ENCODE measurements around the gene PRIMPOL. TPM values are rescaled to one million over a fixed set of nuclear protein-coding genes. Genes with fewer than 3 reads are reported as not detected.

Gene PRIMPOL
- total and polyA plus RNA-seq, 9 of the 15 experiments (the other 6 are each of a cell fraction or from before 2014, with no cell fraction given): 11.0 to 32.0 (median 16.1) TPM

DNA sequence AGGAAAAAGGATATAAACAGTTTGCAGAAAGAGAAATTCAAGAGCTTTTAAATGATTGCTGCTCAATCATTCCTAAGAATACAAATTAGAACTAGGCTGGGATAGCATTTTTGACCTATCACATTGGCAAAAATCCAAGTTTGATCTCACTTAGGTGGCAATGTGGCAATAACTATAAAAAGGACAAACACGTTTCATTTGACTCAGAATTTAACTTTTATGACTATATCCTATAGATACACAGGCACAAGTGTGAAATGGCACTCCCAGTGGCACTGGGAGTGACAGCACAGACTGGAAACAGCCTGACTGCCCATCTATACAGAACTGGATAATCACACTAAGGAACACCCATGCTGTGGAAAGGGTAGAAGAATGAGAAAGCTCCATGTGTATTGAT lies 73.3 kb downstream of the PRIMPOL start:
- Histone ChIP-seq H3K36me3 (ENCODE audit: control insufficient read depth, insufficient read depth, low read length) (peaks cover 93% of the 10 kb centered on the region), H3K4me1 (replicated peaks in 1 of 2; ENCODE audit: control insufficient read depth in 2 of 2, insufficient read depth in 2 of 2, low read length in 2 of 2) (no peaks in the 10 kb centered on the region), H4K20me1 (replicated peaks; ENCODE audit: control insufficient read depth, insufficient read depth, low read length) (no peaks in the 10 kb centered on the region; the same call in 1 of the 2 replicates), H3K9ac (ENCODE audit: insufficient read depth in 1 of 2, low read depth in 2 of 2, low read length in 2 of 2) (no peak overlapping the region), H3K27me3 (ENCODE audit: control insufficient read depth in 2 of 2, insufficient read depth in 2 of 2, low read length in 2 of 2) (no peaks in the 10 kb centered on the region), H3K79me2 (ENCODE audit: control insufficient read depth, insufficient read depth, low read length) (peaks cover 33% of the 10 kb centered on the region; the same call in 2 of the 3 replicates), H3K4me3 (no peak overlapping the region), H3K9me3 (replicated peaks; ENCODE audit: control insufficient read depth, insufficient read depth, low read depth, low read length) (no peaks in the 10 kb centered on the region), H3K9me1 (ENCODE audit: control insufficient read depth, insufficient read depth, low read length) (no peaks in the 10 kb centered on the region), H3K27ac (ENCODE audit: extremely low read depth, low read depth, low read length) (no peak overlapping the region), H3K4me2 (ENCODE audit: insufficient read depth, low read length) (no peak overlapping the region), H2AFZ (ENCODE audit: low read depth, low read length) (no peak overlapping the region)
- in situ Hi-C loops (cut with MboI) (no loop called here), intact Hi-C loops (cut with micrococcal nuclease) (no loop called here)
- 55% methylated on average over 1 of the region's 1 CpG for whole genome bisulfite sequencing (ENCODE audit: insufficient coverage, low coverage, missing lambda C conversion rate)
- BruUV-seq (replicated peaks): no TSS peak
- ChIA-PET POLR2A (interaction anchor here (1.2 to 2.7 kb wide), 2 partner anchors 7 to 9 kb away, joined by 4 to 13 read pairs; no protein-coding TSS in a partner anchor), CTCF (ENCODE audit: low intra/inter-chr PET ratio) (no interaction called here)
- DNase-seq (ENCODE audit: extremely low read depth in 1 of 4, low spot score in 3 of 4): peak in 1 of 4 experiments; percentile 8
- TF ChIP-seq NFIC (IDR thresholded peaks at IDR 0.05) (peak; percentile 57), NBN (IDR thresholded peaks at IDR 0.05; ENCODE audit: low read depth) (no peak), NR3C1 (CRISPR knock-in tag; IDR thresholded peaks at IDR 0.05) (no peak)
- TF ChIP-seq, protein P1, sequence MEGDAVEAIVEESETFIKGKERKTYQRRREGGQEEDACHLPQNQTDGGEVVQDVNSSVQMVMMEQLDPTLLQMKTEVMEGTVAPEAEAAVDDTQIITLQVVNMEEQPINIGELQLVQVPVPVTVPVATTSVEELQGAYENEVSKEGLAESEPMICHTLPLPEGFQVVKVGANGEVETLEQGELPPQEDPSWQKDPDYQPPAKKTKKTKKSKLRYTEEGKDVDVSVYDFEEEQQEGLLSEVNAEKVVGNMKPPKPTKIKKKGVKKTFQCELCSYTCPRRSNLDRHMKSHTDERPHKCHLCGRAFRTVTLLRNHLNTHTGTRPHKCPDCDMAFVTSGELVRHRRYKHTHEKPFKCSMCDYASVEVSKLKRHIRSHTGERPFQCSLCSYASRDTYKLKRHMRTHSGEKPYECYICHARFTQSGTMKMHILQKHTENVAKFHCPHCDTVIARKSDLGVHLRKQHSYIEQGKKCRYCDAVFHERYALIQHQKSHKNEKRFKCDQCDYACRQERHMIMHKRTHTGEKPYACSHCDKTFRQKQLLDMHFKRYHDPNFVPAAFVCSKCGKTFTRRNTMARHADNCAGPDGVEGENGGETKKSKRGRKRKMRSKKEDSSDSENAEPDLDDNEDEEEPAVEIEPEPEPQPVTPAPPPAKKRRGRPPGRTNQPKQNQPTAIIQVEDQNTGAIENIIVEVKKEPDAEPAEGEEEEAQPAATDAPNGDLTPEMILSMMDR (IDR thresholded peaks at IDR 0.05 in 2 of 3, conservative IDR thresholded peaks at IDR 0.05 in 1 of 3; ENCODE audit: insufficient read depth in 2 of 3, low read depth in 1 of 3, low read length in 3 of 3): 0 out of 6 replicates have a peak, but pooled peaks of 2 of the 3 experiments have one; percentile 11 to 20
- FAIRE-seq: no peak
- ATAC-seq: peak; percentile 73

DNA sequence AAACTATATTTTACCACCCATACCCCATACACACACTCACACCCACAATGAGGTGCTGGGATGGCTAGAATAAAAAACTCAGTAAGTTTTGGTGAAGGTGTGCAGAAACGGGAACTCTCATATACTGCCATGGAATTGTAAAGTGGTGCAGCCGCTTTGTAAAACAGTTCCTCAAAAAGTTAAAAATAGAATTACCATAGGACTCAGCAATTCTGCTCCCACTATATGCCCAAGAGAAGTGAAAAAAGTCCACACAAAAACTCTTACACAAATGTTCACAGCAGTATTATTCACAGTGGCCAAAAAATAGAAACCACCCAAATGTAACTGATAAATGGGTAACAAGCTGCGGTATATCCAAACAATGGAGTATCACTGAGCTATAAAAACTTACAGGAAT lies 77.9 kb downstream of the PRIMPOL start:
- H3K4me3 ChIP-seq: no peak overlapping the region
- ChIA-PET CTCF (ENCODE audit: low intra/inter-chr PET ratio) (no interaction called here), POLR2A (no interaction called here)
- intact Hi-C loops (cut with micrococcal nuclease): no loop called here
- no peaks in the 10 kb centered on the region for H4K20me1 ChIP-seq (replicated peaks; ENCODE audit: control insufficient read depth, insufficient read depth, low read length)
- H3K27me3 ChIP-seq (ENCODE audit: control insufficient read depth in 2 of 2, insufficient read depth in 2 of 2, low read length in 2 of 2): no peaks in the 10 kb centered on the region
- H3K36me3 ChIP-seq (ENCODE audit: control insufficient read depth, insufficient read depth, low read length): peaks cover 90% of the 10 kb centered on the region
- FAIRE-seq: no peak
- in situ Hi-C loops (cut with MboI): no loop called here
- no peak overlapping the region for H2AFZ ChIP-seq (ENCODE audit: low read depth, low read length)
- ATAC-seq: no peak
- no peaks in the 10 kb centered on the region for H3K9me1 ChIP-seq (ENCODE audit: control insufficient read depth, insufficient read depth, low read length)
- peaks cover 43% of the 10 kb centered on the region for H3K79me2 ChIP-seq (ENCODE audit: control insufficient read depth, insufficient read depth, low read length)
- H3K4me2 ChIP-seq (ENCODE audit: insufficient read depth, low read length): no peak overlapping the region
- no TSS peak for BruUV-seq (replicated peaks)
- H3K4me1 ChIP-seq (replicated peaks in 1 of 2; ENCODE audit: control insufficient read depth in 2 of 2, insufficient read depth in 2 of 2, low read length in 2 of 2): no peaks in the 10 kb centered on the region
- WGBS (ENCODE audit: insufficient coverage, low coverage, missing lambda C conversion rate): 93% methylated on average over 3 of the region's 3 CpGs
- H3K9me3 ChIP-seq (replicated peaks; ENCODE audit: control insufficient read depth, insufficient read depth, low read depth, low read length): no peaks in the 10 kb centered on the region
- no peak overlapping the region for H3K9ac ChIP-seq (ENCODE audit: insufficient read depth in 1 of 2, low read depth in 2 of 2, low read length in 2 of 2)
- no peak overlapping the region for H3K27ac ChIP-seq (ENCODE audit: extremely low read depth, low read depth, low read length)
- no peak for DNase-seq (ENCODE audit: extremely low read depth in 1 of 4, low spot score in 3 of 4)
- no peak for TF ChIP-seq ZNF184 (CRISPR knock-in tag; IDR thresholded peaks at IDR 0.05)
- no peak for TF ChIP-seq POU5F1 (IDR thresholded peaks at IDR 0.05; ENCODE audit: borderline replicate concordance, low read depth, low read length, partially characterized antibody)
- no peak for TF ChIP-seq ZNF445 (CRISPR knock-in tag; IDR thresholded peaks at IDR 0.05; ENCODE audit: low read depth)
- TF ChIP-seq, protein P2, sequence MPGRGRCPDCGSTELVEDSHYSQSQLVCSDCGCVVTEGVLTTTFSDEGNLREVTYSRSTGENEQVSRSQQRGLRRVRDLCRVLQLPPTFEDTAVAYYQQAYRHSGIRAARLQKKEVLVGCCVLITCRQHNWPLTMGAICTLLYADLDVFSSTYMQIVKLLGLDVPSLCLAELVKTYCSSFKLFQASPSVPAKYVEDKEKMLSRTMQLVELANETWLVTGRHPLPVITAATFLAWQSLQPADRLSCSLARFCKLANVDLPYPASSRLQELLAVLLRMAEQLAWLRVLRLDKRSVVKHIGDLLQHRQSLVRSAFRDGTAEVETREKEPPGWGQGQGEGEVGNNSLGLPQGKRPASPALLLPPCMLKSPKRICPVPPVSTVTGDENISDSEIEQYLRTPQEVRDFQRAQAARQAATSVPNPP (IDR thresholded peaks at IDR 0.05; ENCODE audit: borderline replicate concordance, insufficient read depth, insufficient read length): no peak
- no peak for TF ChIP-seq WHSC1 (IDR thresholded peaks at IDR 0.05; ENCODE audit: low read length)

Data from K562 (cell line).